OCI-LY7 (cell line): Measurements from ENCODE around the gene HBA2.

Source experiments
- CTCF ChIP-seq: fragments of 200-600 bp; sonication (generic); conservative IDR thresholded peaks from 2 replicates; pipeline ENCODE4 v1.5.1; 2014; ENCODE audit warnings: mild to moderate bottlenecking, antibody characterized with exemption, low read length, moderate library complexity, mixed read lengths
- EZH2phosphoT487 ChIP-seq: fragments of 200-600 bp; sonication (generic); IDR thresholded peaks from 2 replicates; pipeline ENCODE4 v1.6.1; 2018; ENCODE audit warnings: low read depth, borderline replicate concordance, mild to moderate bottlenecking, mixed run types, antibody characterized with exemption, low read length, moderate library complexity, mixed read lengths

GRCh38 chr16:165539-166374 lies 6.9 kb upstream of the HBA2 start, which contains the start of gene HBM:
- TF ChIP-seq CTCF (no peak), EZH2phosphoT487 (no peak)
